Right atrium auricular region (tissue), 2 donors: ENCODE data around the gene KIRREL1. TPM values are rescaled to one million over a fixed set of nuclear protein-coding genes. Genes with fewer than 3 reads are reported as not detected.

Source experiments
- DNase-seq: peaks from one replicate; pipeline ENCODE4 v3.0.0-alpha.2; 2019; ENCODE audit warnings: low spot score
- H3K27ac ChIP-seq, 2 donors: fragments of 200-600 bp; sonication (generic); 1 replicate in 1 of 2; 2 replicates in 1 of 2; pipeline ENCODE4 v1.5.1; 2016 to 2019
- H3K27me3 ChIP-seq, 2 donors: fragments of 200-600 bp; sonication (generic); one replicate each; pipeline versions ENCODE4 v1.5.1 to v1.6.0; 2017 to 2019
- H3K36me3 ChIP-seq: fragments of 200-600 bp; sonication (generic); one replicate; pipeline ENCODE4 v1.5.1; 2016
- H3K4me1 ChIP-seq, 2 donors: fragments of 200-600 bp; sonication (generic); one replicate each; pipeline versions ENCODE4 v1.5.1 to v1.6.0; 2017 to 2019
- H3K4me3 ChIP-seq, 2 donors: fragments of 200-600 bp; sonication (generic); 1 replicate in 1 of 2; 2 replicates in 1 of 2; pipeline ENCODE4 v1.5.1; 2017 to 2019; ENCODE audit warnings: mild to moderate bottlenecking in 1 of 2, moderate library complexity in 1 of 2
- H3K9me3 ChIP-seq, 2 donors: fragments of 200-600 bp; sonication (generic); one replicate each; pipeline ENCODE4 v1.5.1; 2019
- total RNA-seq, 2 donors: library from RNA; depleted of rRNA; stranded (reverse); fragments of >200 nt; gene quantifications; one replicate each; pipeline ENCODE4 v1.1.0, GENCODE V29; 2016
- TF ChIP-seq, protein P1 (sequence below), 2 donors: fragments of 200-600 bp; sonication (generic); IDR thresholded peaks; one replicate each; pipeline ENCODE4 v1.5.1; 2019; ENCODE audit warnings: antibody characterized with exemption in 2 of 2

The KIRREL1 gene
- total RNA-seq, 2 donors from 2014 or later: 12.3 to 21.9 TPM

DNA sequence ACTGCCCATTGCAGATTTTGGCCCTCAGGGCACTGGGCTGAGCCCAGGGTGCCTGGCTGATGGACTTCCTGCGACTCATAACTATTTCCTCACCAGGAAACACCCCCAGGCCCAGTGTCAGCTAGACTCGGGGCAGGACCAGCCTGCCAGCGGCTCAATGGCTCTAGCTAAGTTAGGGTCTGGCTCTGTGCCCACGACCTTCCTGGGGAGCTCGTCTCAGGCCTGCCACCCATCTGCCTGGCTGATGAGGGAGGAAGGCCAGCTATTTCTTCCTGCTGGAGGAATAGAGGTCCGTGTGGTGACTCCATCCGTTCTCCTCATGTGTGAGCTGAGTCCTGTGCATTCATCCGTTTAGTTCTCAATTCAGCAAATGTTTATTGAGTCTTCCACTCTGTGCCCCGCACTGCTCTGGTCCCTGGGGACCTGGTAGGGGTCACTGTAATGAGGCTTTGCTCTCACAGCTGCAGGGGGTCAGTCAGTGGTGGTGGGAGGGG, 44.5 kb downstream of the KIRREL1 start:
- Histone ChIP-seq H3K4me1 (peaks cover 0 to 27% of the 10 kb centered on the region in 2 donors), H3K36me3 (no peaks in the 10 kb centered on the region), H3K9me3 (no peaks in the 10 kb centered on the region), H3K27me3 (no peaks in the 10 kb centered on the region), H3K27ac (no peak overlapping the region), H3K4me3 (no peak overlapping the region)
- DNase-seq: no peak
- TF ChIP-seq, protein P1, sequence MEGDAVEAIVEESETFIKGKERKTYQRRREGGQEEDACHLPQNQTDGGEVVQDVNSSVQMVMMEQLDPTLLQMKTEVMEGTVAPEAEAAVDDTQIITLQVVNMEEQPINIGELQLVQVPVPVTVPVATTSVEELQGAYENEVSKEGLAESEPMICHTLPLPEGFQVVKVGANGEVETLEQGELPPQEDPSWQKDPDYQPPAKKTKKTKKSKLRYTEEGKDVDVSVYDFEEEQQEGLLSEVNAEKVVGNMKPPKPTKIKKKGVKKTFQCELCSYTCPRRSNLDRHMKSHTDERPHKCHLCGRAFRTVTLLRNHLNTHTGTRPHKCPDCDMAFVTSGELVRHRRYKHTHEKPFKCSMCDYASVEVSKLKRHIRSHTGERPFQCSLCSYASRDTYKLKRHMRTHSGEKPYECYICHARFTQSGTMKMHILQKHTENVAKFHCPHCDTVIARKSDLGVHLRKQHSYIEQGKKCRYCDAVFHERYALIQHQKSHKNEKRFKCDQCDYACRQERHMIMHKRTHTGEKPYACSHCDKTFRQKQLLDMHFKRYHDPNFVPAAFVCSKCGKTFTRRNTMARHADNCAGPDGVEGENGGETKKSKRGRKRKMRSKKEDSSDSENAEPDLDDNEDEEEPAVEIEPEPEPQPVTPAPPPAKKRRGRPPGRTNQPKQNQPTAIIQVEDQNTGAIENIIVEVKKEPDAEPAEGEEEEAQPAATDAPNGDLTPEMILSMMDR (IDR thresholded peaks at IDR 0.05): no peak

- no peaks in the 10 kb centered on the region for H3K9me3 ChIP-seq
- H3K27ac ChIP-seq: no peak overlapping the region
- H3K4me1 ChIP-seq: peaks cover 0 to 27% of the 10 kb centered on the region in 2 donors
- H3K36me3 ChIP-seq: no peaks in the 10 kb centered on the region
- no peak overlapping the region for H3K4me3 ChIP-seq
- no peak for DNase-seq
- TF ChIP-seq, protein P1 (IDR thresholded peaks at IDR 0.05): no peak
- no peaks in the 10 kb centered on the region for H3K27me3 ChIP-seq
Measured at GRCh38 chr1:158038793-158039192, 45.3 kb downstream of the KIRREL1 start.

DNA sequence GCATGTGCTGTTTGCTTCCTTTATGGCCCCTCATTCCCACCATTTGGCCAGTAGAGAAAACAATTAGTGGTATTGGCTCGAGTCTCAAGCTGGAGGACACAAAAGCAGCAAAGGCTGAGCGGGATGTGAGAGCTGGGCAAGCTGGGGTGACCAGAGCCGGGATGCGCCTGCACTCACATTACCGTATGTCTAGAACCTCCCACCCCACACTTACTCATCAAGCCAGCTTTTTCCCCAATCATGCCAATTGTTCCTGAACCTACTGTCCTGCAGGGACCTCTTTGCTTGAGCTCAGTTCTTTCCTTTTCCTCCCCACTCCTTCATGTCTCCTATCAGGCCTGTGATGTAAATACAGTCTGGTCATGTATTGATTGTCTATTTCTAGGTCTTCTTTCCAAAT, 45.9 kb downstream of the KIRREL1 start:
- Histone ChIP-seq H3K27me3 (no peaks in the 10 kb centered on the region), H3K36me3 (no peaks in the 10 kb centered on the region), H3K27ac (no peak overlapping the region), H3K4me3 (no peak overlapping the region), H3K9me3 (no peaks in the 10 kb centered on the region), H3K4me1 (peaks cover 0 to 27% of the 10 kb centered on the region in 2 donors)
- DNase-seq: no peak
- TF ChIP-seq, protein P1 (IDR thresholded peaks at IDR 0.05): no peak

DNA sequence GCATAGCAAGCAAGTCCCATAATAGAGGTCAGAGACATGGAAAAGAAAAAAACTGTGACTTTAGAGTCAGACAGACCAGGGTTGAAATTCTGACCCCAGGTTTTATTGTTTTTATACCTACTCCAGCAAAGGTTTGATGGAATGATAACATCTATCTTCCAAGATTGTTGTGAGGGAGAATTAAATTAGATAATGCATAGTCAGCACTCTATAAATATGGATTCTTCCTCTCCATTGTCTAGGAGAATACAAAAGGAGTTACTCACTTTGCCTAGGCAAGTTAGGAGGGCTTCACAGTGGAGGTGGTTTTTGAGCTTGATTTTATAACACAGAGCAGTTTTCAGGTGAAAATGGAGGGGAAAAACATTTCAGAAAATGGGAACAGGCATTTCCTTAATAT, 46.9 kb downstream of the KIRREL1 start:
- H3K27ac ChIP-seq: no peak overlapping the region
- H3K4me3 ChIP-seq: no peak overlapping the region
- TF ChIP-seq, protein P1 (IDR thresholded peaks at IDR 0.05): no peak
- no peaks in the 10 kb centered on the region for H3K9me3 ChIP-seq
- no peak for DNase-seq
- no peaks in the 10 kb centered on the region for H3K27me3 ChIP-seq
- H3K36me3 ChIP-seq: no peaks in the 10 kb centered on the region
- H3K4me1 ChIP-seq: peaks cover 0 to 33% of the 10 kb centered on the region in 2 donors

- peaks cover 0 to 28% of the 10 kb centered on the region in 2 donors for H3K4me1 ChIP-seq
- H3K36me3 ChIP-seq: no peaks in the 10 kb centered on the region
- DNase-seq: no peak
- no peaks in the 10 kb centered on the region for H3K9me3 ChIP-seq
- H3K27me3 ChIP-seq: no peaks in the 10 kb centered on the region
- TF ChIP-seq, protein P1 (IDR thresholded peaks at IDR 0.05): no peak
- H3K4me3 ChIP-seq: no peak overlapping the region
- no peak overlapping the region for H3K27ac ChIP-seq
Measured at GRCh38 chr1:158043232-158043631, 49.8 kb downstream of the KIRREL1 start.

- H3K4me3 ChIP-seq: no peak overlapping the region
- H3K27me3 ChIP-seq: no peaks in the 10 kb centered on the region
- H3K36me3 ChIP-seq: no peaks in the 10 kb centered on the region
- DNase-seq: no peak
- H3K9me3 ChIP-seq: no peaks in the 10 kb centered on the region
- H3K4me1 ChIP-seq: peaks cover 0 to 21% of the 10 kb centered on the region in 2 donors
- TF ChIP-seq, protein P1 (IDR thresholded peaks at IDR 0.05): no peak
- no peak overlapping the region for H3K27ac ChIP-seq
Measured at GRCh38 chr1:158045639-158046038, 52.2 kb downstream of the KIRREL1 start.
